GM21447 (cell line): ENCODE measurements around the gene THOC5.
"Not testable (repeated sequence)": the region's sequence is repeated elsewhere in the genome, so short reads cannot be mapped to it uniquely, and the experiment has no call there.

Experiments
- ATAC-seq: cut with Tn5 transposase; IDR thresholded peaks from one replicate; pipeline ENCODE4 v1.9.1; 2021; ENCODE audit not compliant: unreplicated experiment

The THOC5 gene

DNA sequence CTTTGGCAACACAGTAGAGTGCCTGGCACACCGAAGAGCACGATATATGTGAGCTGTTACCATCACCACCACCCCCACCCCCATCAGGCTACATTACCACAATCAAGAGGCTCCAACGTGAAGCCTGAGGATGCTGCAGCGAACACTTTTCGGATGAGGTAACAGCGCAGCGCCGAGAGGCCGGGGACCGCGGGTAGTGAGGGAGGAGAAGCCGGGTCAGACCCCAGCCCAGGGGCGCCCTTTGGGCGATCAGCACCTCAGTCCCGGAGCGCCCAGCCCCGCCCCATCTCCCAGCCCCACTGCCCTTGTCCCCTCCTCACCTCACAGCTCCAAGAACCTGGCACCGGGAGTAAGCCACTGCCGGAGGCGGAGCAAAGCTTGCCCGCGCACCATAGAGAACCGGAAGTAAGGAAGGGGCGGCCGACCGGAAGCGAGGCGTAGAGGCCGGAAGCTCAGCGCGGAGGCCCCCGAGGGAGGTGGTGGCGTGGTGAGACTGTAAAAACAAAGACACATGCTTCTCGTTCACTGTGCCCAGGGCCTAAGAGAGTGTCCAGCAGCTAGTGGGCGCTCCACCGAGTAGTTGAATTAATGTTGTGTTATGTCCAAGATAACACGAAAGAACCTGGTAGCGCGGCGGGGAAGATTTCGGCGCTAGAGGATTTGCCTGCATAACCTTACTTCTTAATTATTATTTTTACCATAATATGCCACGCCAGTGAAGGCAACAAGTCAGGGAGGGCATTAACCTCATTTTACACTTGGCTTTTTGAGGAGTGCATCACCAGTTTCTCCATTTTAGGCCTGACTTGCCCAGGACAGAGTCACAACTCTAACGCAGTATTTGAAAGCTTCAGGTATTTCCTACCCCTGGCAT is at the start of gene THOC5:
THOC5 (minus strand) TSS at position 407 of the 874 bp plus-strand sequence. CDS start 4,610 bp downstream, outside the sequence.
- peak; percentile 98 for ATAC-seq

GRCh38 chr22:29598684-29599020 is 45.1 kb upstream of the THOC5 start:
- no peak for ATAC-seq

DNA sequence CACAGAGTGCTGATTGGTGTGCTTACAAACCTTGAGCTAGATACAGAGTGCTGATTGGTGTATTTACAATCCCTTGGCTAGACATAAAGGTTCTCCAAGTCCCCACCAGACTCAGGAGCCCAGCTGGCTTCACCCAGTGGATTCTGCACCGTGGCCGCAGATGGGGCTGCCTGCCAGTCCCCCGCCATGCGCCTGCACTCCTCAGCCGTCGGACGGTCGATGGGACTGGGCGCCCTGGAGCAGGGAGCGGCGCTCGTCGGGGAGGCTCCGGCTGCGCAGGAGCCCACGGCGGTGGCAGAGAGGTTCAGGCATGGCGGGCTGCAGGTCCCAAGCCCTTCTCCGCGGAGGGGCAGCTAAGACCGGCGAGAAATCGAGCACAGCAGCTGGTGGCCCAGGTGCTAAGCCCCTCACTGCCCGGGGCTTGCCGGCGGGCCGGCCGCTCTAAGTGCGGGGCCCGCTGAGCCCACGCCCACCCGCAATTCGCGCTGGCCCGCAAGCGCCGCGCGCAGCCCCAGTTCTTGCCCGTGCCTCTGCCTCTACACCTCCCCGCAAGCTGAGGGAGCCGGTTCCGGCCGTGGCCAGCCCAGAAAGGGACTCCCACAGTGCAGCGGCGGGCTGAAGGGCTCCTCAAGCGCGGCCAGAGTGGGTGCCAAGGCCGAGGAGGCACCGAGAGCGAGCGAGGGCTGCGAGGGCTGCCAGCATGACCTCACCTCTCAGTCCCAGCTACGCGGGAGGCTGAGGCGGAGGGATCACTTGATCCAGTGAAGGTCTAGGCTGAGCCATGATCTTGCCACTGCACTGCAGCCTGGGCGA is 44.5 kb upstream of the THOC5 start:
- ATAC-seq = not testable (repeated sequence)

GRCh38 chr22:29596408-29596807 is 42.9 kb upstream of the THOC5 start:
- no peak for ATAC-seq

DNA sequence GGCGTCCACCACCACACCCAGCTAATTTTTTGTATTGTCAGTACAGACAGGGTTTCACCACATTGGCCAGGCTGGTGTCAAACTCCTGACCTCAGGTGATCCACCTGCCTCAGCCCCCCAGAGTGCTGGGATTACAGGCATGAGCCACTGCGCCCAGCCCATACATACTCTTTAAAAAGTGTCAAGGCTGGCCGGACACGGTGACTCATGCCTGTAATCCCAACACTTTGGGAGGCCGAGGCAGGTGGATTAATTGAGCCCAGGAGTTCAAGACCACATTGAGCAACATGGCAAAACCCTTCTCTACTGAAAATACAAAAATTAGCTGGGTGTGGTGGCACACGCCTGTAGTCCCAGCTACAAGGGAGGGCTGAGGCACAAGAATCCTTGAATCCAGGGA is 40.9 kb upstream of the THOC5 start:
- not testable (repeated sequence) for ATAC-seq

DNA sequence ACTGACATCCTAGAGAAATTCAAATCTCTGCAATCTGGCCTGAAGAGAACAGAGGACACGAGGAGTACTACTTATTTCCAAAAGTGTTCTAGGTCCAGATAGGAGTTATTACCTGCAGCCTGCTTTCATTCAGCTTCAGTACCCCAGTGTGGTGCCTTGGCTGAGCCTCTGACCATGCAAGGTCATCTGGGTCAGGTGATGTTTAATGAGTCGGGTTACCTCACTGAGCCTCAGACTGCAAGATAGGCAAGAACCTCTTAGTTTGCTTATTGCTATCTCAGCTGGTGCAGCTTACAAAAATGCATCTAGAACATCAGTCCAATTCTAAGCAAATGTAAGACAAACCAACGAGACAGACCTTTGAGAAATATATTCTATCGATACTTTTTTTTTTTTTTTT is 40.4 kb upstream of the THOC5 start:
- ATAC-seq = no peak

- ATAC-seq = no peak
Measured at GRCh38 chr22:29587938-29588699, 34.6 kb upstream of the THOC5 start.

DNA sequence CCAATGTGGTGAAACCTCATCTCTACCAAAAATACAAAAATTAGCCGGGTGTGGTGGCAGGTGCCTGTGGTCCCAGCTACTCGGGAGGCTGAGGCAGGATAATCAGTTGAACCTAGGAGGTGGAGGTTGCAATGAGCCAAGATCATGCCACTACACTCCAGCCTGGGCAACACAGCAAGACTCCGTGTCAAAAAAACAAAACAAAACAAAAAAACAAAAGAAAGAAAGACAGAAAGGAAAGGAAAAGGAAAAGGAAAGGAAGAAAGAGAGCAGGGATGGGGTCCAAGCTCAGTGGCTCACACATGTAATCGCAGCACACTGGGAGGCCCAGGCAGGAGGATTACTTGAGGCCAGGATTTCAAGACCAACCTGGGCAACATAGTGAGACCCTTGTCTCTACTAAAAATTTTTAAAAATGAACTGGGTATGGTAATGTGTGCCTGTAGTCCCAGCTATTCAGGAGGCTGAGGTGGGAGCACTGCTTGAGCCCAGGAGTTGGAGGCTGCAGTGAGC is 32.7 kb upstream of the THOC5 start:
- not testable (repeated sequence) for ATAC-seq

- ATAC-seq = no peak
Measured at GRCh38 chr22:29584975-29585374, 31.4 kb upstream of the THOC5 start.

- ATAC-seq = no peak
Measured at GRCh38 chr22:29581799-29582198, 28.2 kb upstream of the THOC5 start.

DNA sequence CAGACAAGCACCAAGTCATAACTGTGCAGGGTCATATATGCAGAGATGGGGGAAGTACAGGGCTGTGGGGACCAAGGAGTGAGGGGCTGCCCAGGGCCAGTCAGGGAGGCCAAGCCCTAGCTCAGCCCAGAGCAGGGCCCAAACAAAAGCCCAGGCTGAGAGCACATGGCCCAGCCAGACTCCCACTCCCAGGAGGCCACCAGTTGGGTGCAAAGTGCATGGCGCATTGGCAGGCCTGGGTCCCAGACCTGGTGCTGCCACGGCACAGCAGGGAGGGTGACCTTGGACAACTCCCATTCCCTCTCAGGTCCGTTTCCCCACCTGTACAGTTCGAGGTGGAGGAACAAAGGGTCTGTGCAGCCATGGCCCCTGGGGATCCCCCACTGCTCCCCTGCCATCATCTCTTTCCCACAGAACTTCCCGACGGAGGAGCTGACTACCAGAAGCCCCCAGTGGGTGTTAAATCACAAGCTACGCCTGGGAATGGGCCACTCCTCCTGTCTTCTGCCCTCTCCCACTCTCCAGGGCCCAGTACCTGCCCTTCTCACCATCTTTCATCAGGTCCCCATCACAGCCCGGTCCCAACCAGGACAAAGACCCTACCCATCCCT is 26.7 kb upstream of the THOC5 start:
- peak; percentile 39 for ATAC-seq

GRCh38 chr22:29578462-29579200 is 25.1 kb upstream of the THOC5 start:
- no peak for ATAC-seq

GRCh38 chr22:29574762-29575450 is 21.3 kb upstream of the THOC5 start:
- ATAC-seq = no peak

GRCh38 chr22:29570912-29571549 is 17.5 kb upstream of the THOC5 start:
- no peak for ATAC-seq

GRCh38 chr22:29570456-29570855 is 16.9 kb upstream of the THOC5 start:
- no peak for ATAC-seq

- ATAC-seq = no peak
Measured at GRCh38 chr22:29569011-29569678, 15.6 kb upstream of the THOC5 start.

- ATAC-seq = no peak
Measured at GRCh38 chr22:29567338-29567737, 13.8 kb upstream of the THOC5 start.

DNA sequence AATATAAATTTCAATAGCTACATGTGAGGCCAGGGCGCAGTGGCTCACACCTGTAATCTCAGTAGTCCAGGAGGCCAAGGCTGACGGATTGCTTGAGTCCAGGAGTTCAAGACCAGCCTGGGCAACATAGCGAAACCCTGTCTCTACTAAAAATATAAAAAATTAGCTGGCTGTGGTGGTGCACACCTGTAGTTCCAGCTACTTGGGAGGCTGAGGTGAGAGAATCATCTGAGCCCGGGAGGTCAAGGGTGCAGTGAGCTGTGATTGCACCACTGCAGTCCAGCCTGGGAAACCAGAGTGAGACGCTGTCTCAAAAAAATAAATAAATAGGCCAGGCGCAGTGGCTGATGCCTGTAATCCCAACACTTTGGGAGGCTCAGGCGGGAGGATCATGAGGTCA is 13.0 kb upstream of the THOC5 start:
- ATAC-seq = not testable (repeated sequence)
